OCI-LY3 (cell line): ENCODE results near the gene TCP10L.

Source experiments
- H2AFZ ChIP-seq: fragments of 200-600, 300-600 bp; shearing (Covaris generic); 2 replicates; pipeline ENCODE4 v1.6.0; 2014; ENCODE audit warnings: antibody characterized with exemption, low read depth, low read length
- H3K27ac ChIP-seq: fragments of 200-600, 300-600 bp; sonication (generic); 2 replicates; pipeline ENCODE4 v1.5.1; 2014; ENCODE audit warnings: mild to moderate bottlenecking, low read length, moderate library complexity, mixed read lengths
- H3K27me3 ChIP-seq: fragments of 200-600, 300-600 bp; sonication (generic); 2 replicates; pipeline ENCODE4 v1.6.1; 2014; ENCODE audit warnings: low read depth, low read length, mixed read lengths
- H3K36me3 ChIP-seq: fragments of 200-600, 300-600 bp; sonication (generic); replicated peaks from 2 replicates; pipeline ENCODE3; 2014; ENCODE audit warnings: low read depth, low read length, mixed read lengths
- H3K4me1 ChIP-seq: fragments of 300-600, 200-600 bp; sonication (generic); 2 replicates; pipeline ENCODE4 v1.6.1; 2014; ENCODE audit warnings: low read length, mixed read lengths
- H3K4me2 ChIP-seq: fragments of 200-600, 300-600 bp; sonication (generic); 2 replicates; pipeline ENCODE4 v1.6.1; 2014; ENCODE audit warnings: low read length, mixed read lengths
- H3K4me3 ChIP-seq: fragments of 300-600, 200-600 bp; sonication (generic); 2 replicates; pipeline ENCODE4 v1.5.1; 2014; ENCODE audit warnings: antibody characterized with exemption, mild to moderate bottlenecking, low read length, moderate library complexity
- H3K79me2 ChIP-seq: fragments of 300-600, 200-600 bp; shearing (Covaris generic); 2 replicates; pipeline ENCODE4 v1.6.1; 2014; ENCODE audit warnings: mild to moderate bottlenecking, low read length, mixed read lengths
- H3K9ac ChIP-seq: fragments of 300-600, 200-600 bp; shearing (Covaris generic); 2 replicates; pipeline ENCODE4 v1.6.0; 2014; ENCODE audit warnings: mild to moderate bottlenecking, low read length, moderate library complexity
- H3K9me3 ChIP-seq: fragments of 200-600, 300-600 bp; shearing (Covaris generic); 2 replicates; pipeline ENCODE4 v1.6.1; 2014; ENCODE audit warnings: low read length, mixed read lengths; ENCODE audit not compliant: insufficient read depth
- H4K20me1 ChIP-seq: fragments of 200-600, 300-600 bp; sonication (generic); 2 replicates; pipeline ENCODE4 v1.6.1; 2016; ENCODE audit warnings: low read length, mixed read lengths; ENCODE audit not compliant: insufficient read depth
- EZH2phosphoT487 ChIP-seq: fragments of 200-600 bp; shearing (Covaris generic); IDR thresholded peaks from 2 replicates; pipeline ENCODE4 v1.6.1; 2018; ENCODE audit warnings: antibody characterized with exemption, mixed run types, low read depth
- TF ChIP-seq, protein P1 (sequence below): fragments of 200-600, 300-600 bp; sonication (generic); IDR thresholded peaks from 2 replicates; pipeline ENCODE4 v1.5.1; 2014; ENCODE audit warnings: antibody characterized with exemption, low read length, low read depth

Gene TCP10L

DNA sequence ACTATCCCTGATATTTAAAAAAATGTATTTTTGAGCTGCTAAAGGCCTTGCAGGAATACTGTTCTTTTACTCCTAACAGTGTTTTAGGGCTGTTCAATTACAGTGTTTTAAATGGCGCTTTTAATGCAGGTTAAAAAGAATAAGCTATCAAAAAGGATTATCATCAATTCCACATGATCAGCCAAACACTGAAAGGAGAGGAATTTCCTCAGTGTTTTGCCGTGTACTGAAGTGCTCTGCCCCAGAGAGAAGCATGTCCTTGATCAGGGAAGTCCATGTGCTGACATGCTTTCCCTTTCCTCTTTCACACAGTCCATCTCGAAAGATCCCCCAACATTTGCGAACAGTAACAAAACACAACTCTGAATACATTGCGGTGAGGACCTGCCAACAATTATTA lies 23.5 kb upstream of the TCP10L start:
- Histone ChIP-seq H3K79me2 (peaks cover 24% of the 10 kb centered on the region), H3K27me3 (no peaks in the 10 kb centered on the region), H3K27ac (no peak overlapping the region), H3K4me2 (no peak overlapping the region), H3K4me1 (peaks cover 8% of the 10 kb centered on the region; the same call in 1 of the 2 replicates), H2AFZ (no peak overlapping the region), H4K20me1 (no peaks in the 10 kb centered on the region; the same call in 1 of the 2 replicates), H3K36me3 (peaks cover 11% of the 10 kb centered on the region), H3K9ac (no peak overlapping the region), H3K9me3 (no peaks in the 10 kb centered on the region), H3K4me3 (no peak overlapping the region)
- no peak for TF ChIP-seq EZH2phosphoT487
- TF ChIP-seq, protein P1, sequence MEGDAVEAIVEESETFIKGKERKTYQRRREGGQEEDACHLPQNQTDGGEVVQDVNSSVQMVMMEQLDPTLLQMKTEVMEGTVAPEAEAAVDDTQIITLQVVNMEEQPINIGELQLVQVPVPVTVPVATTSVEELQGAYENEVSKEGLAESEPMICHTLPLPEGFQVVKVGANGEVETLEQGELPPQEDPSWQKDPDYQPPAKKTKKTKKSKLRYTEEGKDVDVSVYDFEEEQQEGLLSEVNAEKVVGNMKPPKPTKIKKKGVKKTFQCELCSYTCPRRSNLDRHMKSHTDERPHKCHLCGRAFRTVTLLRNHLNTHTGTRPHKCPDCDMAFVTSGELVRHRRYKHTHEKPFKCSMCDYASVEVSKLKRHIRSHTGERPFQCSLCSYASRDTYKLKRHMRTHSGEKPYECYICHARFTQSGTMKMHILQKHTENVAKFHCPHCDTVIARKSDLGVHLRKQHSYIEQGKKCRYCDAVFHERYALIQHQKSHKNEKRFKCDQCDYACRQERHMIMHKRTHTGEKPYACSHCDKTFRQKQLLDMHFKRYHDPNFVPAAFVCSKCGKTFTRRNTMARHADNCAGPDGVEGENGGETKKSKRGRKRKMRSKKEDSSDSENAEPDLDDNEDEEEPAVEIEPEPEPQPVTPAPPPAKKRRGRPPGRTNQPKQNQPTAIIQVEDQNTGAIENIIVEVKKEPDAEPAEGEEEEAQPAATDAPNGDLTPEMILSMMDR: no peak

DNA sequence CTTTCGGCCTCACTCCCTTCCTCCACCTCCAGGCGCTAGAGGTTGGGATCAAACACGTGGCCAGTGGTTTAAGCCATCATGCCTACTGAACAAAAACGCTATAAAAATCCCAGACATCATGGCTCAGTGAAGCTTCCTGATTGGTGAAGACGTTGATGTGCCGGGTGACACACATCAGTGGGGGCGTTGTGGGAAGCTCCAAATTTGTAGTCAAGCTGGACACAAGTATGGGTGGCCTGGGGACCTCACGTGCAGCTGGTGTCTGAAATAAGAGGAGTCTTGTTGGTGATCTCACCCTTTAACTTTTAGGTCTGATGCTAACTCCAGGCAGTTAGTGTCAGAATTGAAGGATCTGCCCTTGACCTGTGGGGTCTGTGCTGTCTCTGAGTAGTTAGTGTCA lies 20.1 kb upstream of the TCP10L start:
- Histone ChIP-seq H3K4me2 (no peak overlapping the region), H3K27ac (no peak overlapping the region)

DNA sequence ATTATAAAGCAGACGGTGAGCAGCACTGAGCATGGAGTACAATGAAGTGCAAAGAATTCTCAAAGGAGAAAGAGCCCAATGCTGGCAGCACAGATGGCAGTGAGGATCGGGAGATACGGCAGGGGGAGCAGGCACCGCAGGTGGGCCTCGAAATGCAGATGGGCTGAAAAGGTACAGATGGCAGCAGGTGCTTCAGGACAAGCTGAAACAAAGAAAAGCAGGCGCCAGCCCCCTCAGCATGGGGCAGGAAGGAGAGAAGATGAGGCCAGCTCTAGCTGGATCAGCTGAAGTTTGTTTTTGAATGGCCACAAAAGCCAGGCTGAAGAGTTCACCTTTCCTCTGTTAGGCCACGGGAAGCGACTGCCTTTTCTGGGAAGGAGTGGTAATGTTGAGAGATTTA lies 19.1 kb upstream of the TCP10L start:
- Histone ChIP-seq H3K4me1 (no peaks in the 10 kb centered on the region), H3K27ac (no peak overlapping the region), H3K36me3 (peaks cover 21% of the 10 kb centered on the region), H3K27me3 (no peaks in the 10 kb centered on the region), H3K79me2 (no peaks in the 10 kb centered on the region), H3K4me2 (no peak overlapping the region), H2AFZ (no peak overlapping the region), H3K9ac (no peak overlapping the region), H4K20me1 (no peaks in the 10 kb centered on the region), H3K4me3 (no peak overlapping the region), H3K9me3 (no peaks in the 10 kb centered on the region)
- TF ChIP-seq EZH2phosphoT487: no peak
- TF ChIP-seq, protein P1: no peak

More for the DNA sequence above, 20.1 kb upstream of the TCP10L start:
- no peaks in the 10 kb centered on the region; the same call in 1 of the 2 replicates for H4K20me1 ChIP-seq
- H3K36me3 ChIP-seq: peaks cover 17% of the 10 kb centered on the region
- 0 out of 2 replicates have a peak, but pooled peaks cover 2% of the 10 kb centered on the region for H3K4me1 ChIP-seq
- H3K27me3 ChIP-seq: no peaks in the 10 kb centered on the region
- TF ChIP-seq EZH2phosphoT487: no peak
- TF ChIP-seq, protein P1: no peak
- no peak overlapping the region for H3K9ac ChIP-seq
- H3K9me3 ChIP-seq: no peaks in the 10 kb centered on the region
- peaks cover 9% of the 10 kb centered on the region for H3K79me2 ChIP-seq
- no peak overlapping the region for H2AFZ ChIP-seq
- no peak overlapping the region for H3K4me3 ChIP-seq

DNA sequence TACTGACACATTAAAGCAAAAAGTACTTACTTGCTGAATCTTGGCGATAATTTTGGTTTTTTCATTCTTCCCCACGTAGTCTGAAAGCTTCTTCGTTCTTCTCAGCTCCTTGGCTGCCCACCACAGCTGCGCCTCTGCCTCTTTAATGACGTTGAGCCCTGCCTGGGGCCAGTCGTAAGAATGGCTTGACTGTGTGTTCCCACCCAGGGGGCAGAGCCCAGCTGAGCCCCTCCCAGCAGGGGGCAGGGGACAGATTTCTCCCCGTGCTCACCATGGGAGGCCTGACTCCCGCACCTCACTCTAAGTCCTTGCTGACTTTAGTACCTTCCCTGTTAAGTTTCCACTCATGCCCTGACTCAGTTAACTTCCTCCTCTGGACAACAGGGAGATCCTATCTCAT lies 17.8 kb upstream of the TCP10L start:
- Histone ChIP-seq H3K27ac (no peak overlapping the region), H4K20me1 (no peaks in the 10 kb centered on the region), H3K79me2 (no peaks in the 10 kb centered on the region), H3K4me2 (no peak overlapping the region), H3K27me3 (no peaks in the 10 kb centered on the region), H3K4me3 (no peak overlapping the region), H3K9me3 (no peaks in the 10 kb centered on the region), H3K36me3 (peaks cover 19% of the 10 kb centered on the region), H3K9ac (no peak overlapping the region), H2AFZ (no peak overlapping the region), H3K4me1 (no peaks in the 10 kb centered on the region)
- TF ChIP-seq, protein P1: no peak
- TF ChIP-seq EZH2phosphoT487: no peak
